GM12878 (cell line): Measurements from ENCODE around the gene DNAJC6.

Experiments
- BRCA1 ChIP-seq: IDR thresholded peaks from 2 replicates; pipeline ENCODE4 v1.6.1; 2011; ENCODE audit warnings: low read depth, low read length, improper control_type of control experiment
- DPF2 ChIP-seq: fragments of 450-650 bp; IDR thresholded peaks from 2 replicates; pipeline ENCODE4 v1.6.1; 2017; ENCODE audit warnings: mild to moderate bottlenecking
- POLR2A ChIP-seq: IDR thresholded peaks from 2 replicates; pipeline ENCODE4 v1.6.1; 2011; ENCODE audit warnings: low read depth, mild to moderate bottlenecking, low read length
- RBBP5 ChIP-seq: fragments of 200-600 bp; sonication (generic); conservative IDR thresholded peaks from 2 replicates; pipeline ENCODE4 v1.6.1; 2016
- SPI1 ChIP-seq: IDR thresholded peaks from 2 replicates; pipeline ENCODE4 v1.6.1; 2011; ENCODE audit warnings: low read depth, mild to moderate bottlenecking, low read length, moderate library complexity, borderline replicate concordance; ENCODE audit not compliant: insufficient read depth
- TF ChIP-seq, protein P1 (sequence below), 3 experiments: IDR thresholded peaks in 2 of 3; conservative IDR thresholded peaks in 1 of 3; 2 replicates each; pipeline ENCODE4 v1.5.1; 2011; ENCODE audit warnings: low read depth in 3 of 3, low read length in 3 of 3, mild to moderate bottlenecking in 3 of 3, control low read depth in 2 of 3, moderate library complexity in 2 of 3, inconsistent platforms in 1 of 3, mixed read lengths in 1 of 3; ENCODE audit not compliant: control insufficient read depth in 2 of 3, insufficient read depth in 1 of 3; ENCODE audit errors: extremely low read depth in 1 of 3

DNA sequence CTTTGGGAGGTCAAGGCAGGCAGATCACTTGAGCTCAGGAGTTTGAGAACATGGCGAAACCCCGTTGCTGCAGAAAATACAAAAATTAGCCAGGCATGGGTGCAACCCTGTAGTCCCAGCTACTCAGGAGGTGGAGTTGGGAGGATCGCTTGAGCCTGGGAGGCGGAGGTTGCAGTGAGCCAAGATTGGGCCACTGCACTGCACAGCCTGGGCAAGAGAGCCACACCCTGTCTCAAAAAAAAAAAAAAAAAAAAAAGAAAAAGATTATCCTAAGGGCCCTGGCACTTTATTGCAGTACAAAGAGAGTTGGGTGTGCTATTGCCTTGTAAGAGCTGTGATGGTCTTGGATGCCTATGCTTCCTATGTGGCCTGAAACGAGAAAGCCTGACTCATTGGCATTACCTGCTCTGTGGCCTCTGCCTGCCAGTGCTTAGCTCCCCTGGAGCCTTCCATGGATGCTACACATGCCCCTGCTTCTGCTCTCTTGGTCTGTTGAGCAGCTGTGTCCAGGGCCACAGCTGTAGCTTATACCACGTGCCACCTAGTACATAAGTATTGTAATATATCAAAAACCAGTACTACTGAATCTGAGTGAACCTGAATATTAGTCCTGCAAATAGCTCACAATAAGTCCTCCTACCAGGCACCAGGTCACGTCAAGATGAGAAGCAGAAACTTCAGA, 45.8 kb downstream of the DNAJC6 start:
- no peak for TF ChIP-seq BRCA1
- TF ChIP-seq POLR2A, result no peak
- TF ChIP-seq RBBP5, result no peak
- TF ChIP-seq, protein P1, sequence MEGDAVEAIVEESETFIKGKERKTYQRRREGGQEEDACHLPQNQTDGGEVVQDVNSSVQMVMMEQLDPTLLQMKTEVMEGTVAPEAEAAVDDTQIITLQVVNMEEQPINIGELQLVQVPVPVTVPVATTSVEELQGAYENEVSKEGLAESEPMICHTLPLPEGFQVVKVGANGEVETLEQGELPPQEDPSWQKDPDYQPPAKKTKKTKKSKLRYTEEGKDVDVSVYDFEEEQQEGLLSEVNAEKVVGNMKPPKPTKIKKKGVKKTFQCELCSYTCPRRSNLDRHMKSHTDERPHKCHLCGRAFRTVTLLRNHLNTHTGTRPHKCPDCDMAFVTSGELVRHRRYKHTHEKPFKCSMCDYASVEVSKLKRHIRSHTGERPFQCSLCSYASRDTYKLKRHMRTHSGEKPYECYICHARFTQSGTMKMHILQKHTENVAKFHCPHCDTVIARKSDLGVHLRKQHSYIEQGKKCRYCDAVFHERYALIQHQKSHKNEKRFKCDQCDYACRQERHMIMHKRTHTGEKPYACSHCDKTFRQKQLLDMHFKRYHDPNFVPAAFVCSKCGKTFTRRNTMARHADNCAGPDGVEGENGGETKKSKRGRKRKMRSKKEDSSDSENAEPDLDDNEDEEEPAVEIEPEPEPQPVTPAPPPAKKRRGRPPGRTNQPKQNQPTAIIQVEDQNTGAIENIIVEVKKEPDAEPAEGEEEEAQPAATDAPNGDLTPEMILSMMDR (IDR thresholded peaks at IDR 0.05 in 2 of 3, conservative IDR thresholded peaks at IDR 0.05 in 1 of 3; ENCODE audit: control insufficient read depth in 2 of 3, extremely low read depth in 1 of 3, insufficient read depth in 1 of 3, low read depth in 3 of 3, low read length in 3 of 3), result no peak
- TF ChIP-seq DPF2, result no peak
- TF ChIP-seq SPI1, result no peak
